ENCODE data around the gene SIM1. TPM values are rescaled to one million over a fixed set of nuclear protein-coding genes. Genes with fewer than 3 reads are reported as not detected.

SIM1 gene
- total and polyA plus RNA-seq, 12 donors = not detected

DNA sequence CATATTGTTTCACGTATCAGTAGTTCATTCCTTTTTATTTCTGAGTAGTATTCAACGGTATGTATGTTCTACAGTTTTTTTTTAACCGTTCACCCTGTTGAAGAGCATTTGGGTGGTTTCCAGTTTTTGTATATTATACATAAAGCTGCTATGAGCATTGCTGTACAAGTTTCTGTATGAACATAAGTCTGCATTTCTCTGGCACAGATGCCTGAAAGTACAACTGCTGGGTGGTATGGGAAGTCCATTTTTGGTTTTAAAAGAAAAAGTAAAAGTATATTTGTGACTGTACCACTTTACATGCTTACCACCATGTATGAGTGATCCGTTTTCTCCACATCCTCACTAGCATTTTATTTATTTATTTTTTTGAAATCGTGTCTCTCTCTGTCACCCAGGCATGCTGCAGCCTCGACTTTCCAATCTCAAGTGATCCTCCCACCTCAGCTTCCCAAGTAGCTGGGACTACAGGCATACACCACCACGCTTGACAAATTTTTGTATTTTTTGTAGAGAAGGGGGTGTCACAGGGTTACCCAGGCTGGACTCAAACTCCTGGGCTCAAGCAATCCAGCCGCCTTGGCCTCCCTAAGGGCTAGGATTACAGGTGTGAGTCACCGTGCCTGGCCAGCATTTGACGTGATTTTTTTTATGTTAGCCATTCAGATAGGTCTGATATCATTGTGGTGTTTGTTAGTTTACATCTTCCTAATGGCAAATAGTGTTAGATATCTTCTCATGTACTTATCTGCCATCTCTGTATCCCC is 11.0 kb upstream of the SIM1 start:
- ATAC-seq = no peak
- intact Hi-C loops (cut with DNase I) = loop anchor here in 4 of 10 donors (5.0 to 10.0 kb wide), 3 partner anchors 358 to 471 kb away; no protein-coding TSS in a partner anchor
- no peak for DNase-seq
- no peak overlapping the region for H3K27ac ChIP-seq
- TF ChIP-seq, protein P1, sequence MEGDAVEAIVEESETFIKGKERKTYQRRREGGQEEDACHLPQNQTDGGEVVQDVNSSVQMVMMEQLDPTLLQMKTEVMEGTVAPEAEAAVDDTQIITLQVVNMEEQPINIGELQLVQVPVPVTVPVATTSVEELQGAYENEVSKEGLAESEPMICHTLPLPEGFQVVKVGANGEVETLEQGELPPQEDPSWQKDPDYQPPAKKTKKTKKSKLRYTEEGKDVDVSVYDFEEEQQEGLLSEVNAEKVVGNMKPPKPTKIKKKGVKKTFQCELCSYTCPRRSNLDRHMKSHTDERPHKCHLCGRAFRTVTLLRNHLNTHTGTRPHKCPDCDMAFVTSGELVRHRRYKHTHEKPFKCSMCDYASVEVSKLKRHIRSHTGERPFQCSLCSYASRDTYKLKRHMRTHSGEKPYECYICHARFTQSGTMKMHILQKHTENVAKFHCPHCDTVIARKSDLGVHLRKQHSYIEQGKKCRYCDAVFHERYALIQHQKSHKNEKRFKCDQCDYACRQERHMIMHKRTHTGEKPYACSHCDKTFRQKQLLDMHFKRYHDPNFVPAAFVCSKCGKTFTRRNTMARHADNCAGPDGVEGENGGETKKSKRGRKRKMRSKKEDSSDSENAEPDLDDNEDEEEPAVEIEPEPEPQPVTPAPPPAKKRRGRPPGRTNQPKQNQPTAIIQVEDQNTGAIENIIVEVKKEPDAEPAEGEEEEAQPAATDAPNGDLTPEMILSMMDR (IDR thresholded peaks at IDR 0.05) = no peak
- peaks cover 2 to 81% (median 49%) of the 10 kb centered on the region in 7 donors for H3K27me3 ChIP-seq
- 77 to 81% methylated on average over 10 of the region's 10 CpGs for WGBS, 2 donors
- no peak overlapping the region for H3K4me3 ChIP-seq
- no peaks in the 10 kb centered on the region for H3K4me1 ChIP-seq
- H3K9me3 ChIP-seq = no peaks in the 10 kb centered on the region
- H3K36me3 ChIP-seq = no peaks in the 10 kb centered on the region

DNA sequence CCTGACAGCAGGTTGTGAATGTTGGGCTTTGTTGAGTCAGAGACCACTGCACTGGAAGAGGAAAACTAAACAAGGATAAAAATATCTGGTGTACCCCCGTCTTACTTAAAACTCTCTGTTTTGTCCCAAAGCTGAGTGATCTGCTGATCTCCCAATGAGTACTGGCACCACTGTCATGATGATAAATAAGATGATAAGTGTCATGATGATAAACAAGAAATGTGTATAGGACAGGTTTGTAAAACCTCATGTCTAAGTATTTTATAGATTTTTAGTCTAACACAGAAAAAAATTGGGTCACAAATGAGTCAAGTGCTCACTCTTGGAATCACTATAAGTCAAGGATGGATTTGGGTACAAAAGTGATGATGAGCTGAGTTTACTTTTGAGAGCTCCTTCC is 8.5 kb upstream of the SIM1 start:
- ATAC-seq (no peak), DNase-seq (no peak)
- Histone ChIP-seq H3K4me1 (no peaks in the 10 kb centered on the region), H3K4me3 (no peak overlapping the region), H3K36me3 (no peaks in the 10 kb centered on the region), H3K27me3 (peaks cover 4 to 97% (median 74%) of the 10 kb centered on the region in 7 donors), H3K27ac (no peak overlapping the region), H3K9me3 (no peaks in the 10 kb centered on the region)
- 55 to 56% methylated on average over 1 of the region's 1 CpG for WGBS, 2 donors
- intact Hi-C loops (cut with DNase I) = loop anchor here in 1 of 10 donors (10.0 kb wide), 1 partner anchor 468 kb away; no protein-coding TSS in a partner anchor
- TF ChIP-seq, protein P1 (IDR thresholded peaks at IDR 0.05) = no peak

DNA sequence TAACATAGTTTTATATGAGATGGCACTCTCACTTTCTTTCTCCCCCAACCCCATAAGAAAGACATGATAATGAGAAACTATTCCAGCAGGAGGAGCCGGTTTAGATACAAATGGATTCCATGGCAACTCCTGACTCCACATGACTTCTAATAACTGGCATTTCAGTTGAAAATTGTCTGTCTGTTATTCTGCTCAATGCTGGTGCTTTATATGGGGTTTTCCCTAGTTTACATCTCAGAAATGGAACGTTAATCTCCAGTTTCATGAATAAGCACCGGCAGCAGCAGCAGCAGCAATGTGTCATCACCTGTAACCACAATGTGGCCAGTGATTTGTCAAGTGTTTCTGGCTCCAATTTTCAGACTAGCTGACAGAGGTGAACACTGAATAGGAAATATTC is 8.0 kb upstream of the SIM1 start:
- intact Hi-C loops (cut with DNase I) = loop anchor here in 1 of 10 donors (10.0 kb wide), 1 partner anchor 468 kb away; no protein-coding TSS in a partner anchor
- ATAC-seq = no peak
- Histone ChIP-seq H3K27me3 (peaks cover 4 to 97% (median 79%) of the 10 kb centered on the region in 7 donors), H3K36me3 (no peaks in the 10 kb centered on the region), H3K4me3 (no peak overlapping the region), H3K4me1 (peaks cover 0 to 1% (median 0%) of the 10 kb centered on the region in 9 donors), H3K27ac (no peak overlapping the region), H3K9me3 (no peaks in the 10 kb centered on the region)
- no peak for DNase-seq
- TF ChIP-seq, protein P1 (IDR thresholded peaks at IDR 0.05) = no peak
- 15 to 20% methylated on average over 3 of the region's 3 CpGs for WGBS, 2 donors

DNA sequence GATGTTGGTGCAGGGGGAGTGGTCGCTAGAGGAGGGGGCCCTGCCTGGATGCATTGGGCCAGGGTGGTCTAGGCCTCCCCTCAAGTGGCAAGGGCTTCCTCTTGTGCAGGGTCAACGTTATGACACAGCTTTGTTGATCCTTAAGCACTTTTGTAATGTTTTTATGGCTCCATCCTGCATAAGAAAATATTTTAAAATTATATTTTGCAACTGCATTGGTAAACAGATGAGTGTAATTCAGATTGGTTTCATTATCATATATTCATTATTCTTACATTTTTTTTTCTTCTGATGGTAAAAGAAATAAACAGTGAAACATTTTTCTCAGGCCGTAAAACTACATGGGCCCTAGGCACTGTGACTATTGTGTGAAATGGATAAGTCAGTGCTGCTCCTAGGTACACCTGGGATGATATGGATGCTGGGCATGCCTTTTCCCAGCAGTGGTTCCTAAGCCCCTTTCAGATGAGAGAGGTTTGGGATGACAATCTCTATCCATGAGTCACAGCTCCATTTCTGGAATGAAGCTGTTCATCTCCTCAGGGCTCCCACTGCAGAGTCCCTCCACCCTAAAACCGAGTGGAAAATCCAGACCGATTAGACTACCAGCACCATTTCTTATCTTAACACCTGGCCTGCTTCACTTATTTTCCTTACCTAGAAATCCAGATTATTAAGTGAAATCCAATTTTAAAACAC is 5.8 kb upstream of the SIM1 start:
- TF ChIP-seq, protein P1 (IDR thresholded peaks at IDR 0.05) = no peak
- ATAC-seq (no peak), DNase-seq (no peak)
- Histone ChIP-seq H3K4me1 (peaks cover 0 to 14% (median 0%) of the 10 kb centered on the region in 9 donors), H3K9me3 (no peaks in the 10 kb centered on the region), H3K36me3 (no peaks in the 10 kb centered on the region), H3K4me3 (no peak overlapping the region), H3K27ac (no peak overlapping the region), H3K27me3 (peaks cover 20 to 98% (median 95%) of the 10 kb centered on the region in 7 donors)
- intact Hi-C loops (cut with DNase I) = loop anchor here in 1 of 10 donors (10.0 kb wide), 1 partner anchor 466 kb away; no protein-coding TSS in a partner anchor
- WGBS, 2 donors = 71 to 73% methylated on average over 5 of the region's 5 CpGs

Measured in heart right ventricle (tissue), 16 donors.